Adrenal gland (tissue), 12 donors: Measurements from ENCODE around the gene SLC35D1. TPM values are rescaled to one million over a fixed set of nuclear protein-coding genes. Genes with fewer than 3 reads are reported as not detected.

ENCODE experiments used
- DNase-seq, 7 donors: peaks; one replicate each; pipeline ENCODE4 v3.0.0-alpha.2; 2019 to 2020
- H3K27ac ChIP-seq, 5 donors: fragments of 200-600 bp; sonication (generic) in 4 of 5; 1 replicate in 3 of 5; 2 replicates in 2 of 5; pipeline versions ENCODE4 v1.5.1 to v1.8.0; 2016 to 2020; ENCODE audit warnings: mild to moderate bottlenecking in 1 of 5
- H3K27me3 ChIP-seq: fragments of 200-600 bp; 2 replicates; pipeline ENCODE4 v1.8.0; 2021
- H3K36me3 ChIP-seq, 2 donors: fragments of 200-600 bp; replicated peaks in 1 of 2; 1 replicate in 1 of 2; 2 replicates in 1 of 2; pipeline versions ENCODE4 v1.5.1 to v1.8.0; 2018 to 2022
- H3K4me1 ChIP-seq, 2 donors: fragments of 200-600 bp; replicated peaks in 1 of 2; 1 replicate in 1 of 2; 2 replicates in 1 of 2; pipeline versions ENCODE4 v1.5.1 to v1.8.0; 2018 to 2021
- H3K4me3 ChIP-seq, 4 donors: fragments of 200-600 bp; sonication (generic) in 3 of 4; one replicate each; pipeline ENCODE4 v1.5.1; 2016 to 2018
- H3K9me3 ChIP-seq, 3 donors: fragments of 200-600 bp; sonication (generic) in 1 of 3; replicated peaks in 1 of 3; 1 replicate in 2 of 3; 2 replicates in 1 of 3; pipeline versions ENCODE4 v1.5.1 to v1.8.0; 2016 to 2021
- POLR2A ChIP-seq, 2 donors: fragments of 450-650 bp; IDR thresholded peaks; one replicate each; pipeline ENCODE4 v1.6.1; 2017; ENCODE audit warnings: antibody characterized with exemption in 2 of 2, mild to moderate bottlenecking in 2 of 2, moderate library complexity in 1 of 2
- WGBS, 4 donors: extraction: QIAGEN DNeasy Blood & Tissue Kit in 2 of 4; methylation state at CpG; one replicate each; pipeline versions ENCODE4 v1.1.5 to v1.1.7; 2013 to 2017; 5-methylcytosine and 5-hydroxymethylcytosine counted together
- intact Hi-C, 2 donors: fragments of 100-400 bp; cut with DNase I; formaldehyde crosslinking; loops; one replicate each; pipeline versions ENCODE4 v1.14.1 to v1.15.0; 2022 to 2023
- polyA plus RNA-seq, 3 donors: library from polyadenylated mRNA; stranded (reverse); fragments of 200-250 nt in 2 of 3; fragments of 350-450 nt in 1 of 3; fragmentation: Illumina TruSeq in 1 of 3; extraction: RNeasy Lipid Tissue Mini Kit (QIAGEN cat#74804) in 1 of 3; gene quantifications; one replicate each; pipeline ENCODE4 v1.2.3, GENCODE V29; 2013 to 2014
- total RNA-seq, 9 donors: library from RNA; depleted of rRNA in 4 of 9; stranded (reverse); fragments of >200 nt in 4 of 9; fragments of 120-200 nt in 1 of 9; fragmentation: NEBNext Ultra II Directional in 1 of 9; extraction: Animal tissue kit (Norgen Biotek cat#: 25700) in 1 of 9; gene quantifications; one replicate each; pipeline versions ENCODE4 v1.1.0 to v1.2.4, GENCODE V29; 2013 to 2023
- TF ChIP-seq, protein P1 (sequence below), 6 experiments: fragments of 450-650 bp in 4 of 6; fragments of 200-600 bp in 2 of 6; sonication (generic) in 1 of 6; IDR thresholded peaks; 1 replicate in 5 of 6; 2 replicates in 1 of 6; pipeline versions ENCODE4 v1.5.1 to v1.8.0; 2016 to 2021; ENCODE audit warnings: antibody characterized with exemption in 6 of 6, mild to moderate bottlenecking in 2 of 6, moderate library complexity in 1 of 6
- donor health status: healthy with polysubstance abuse.
- donor health status: Bipolar disorder and iron deficiency.
- donor health status: DM: yes; HTN: yes; CAD: no.
- donor health status: DM: no; HTN: no; CAD: no.
- donor health status: DM: no; HTN: no; CAD: no.
- donor health status: DM: yes; HTN: yes; CAD: no.

Gene SLC35D1
- total and polyA plus RNA-seq, 12 donors, result 1.9 to 34.7 (median 13.7) TPM

DNA sequence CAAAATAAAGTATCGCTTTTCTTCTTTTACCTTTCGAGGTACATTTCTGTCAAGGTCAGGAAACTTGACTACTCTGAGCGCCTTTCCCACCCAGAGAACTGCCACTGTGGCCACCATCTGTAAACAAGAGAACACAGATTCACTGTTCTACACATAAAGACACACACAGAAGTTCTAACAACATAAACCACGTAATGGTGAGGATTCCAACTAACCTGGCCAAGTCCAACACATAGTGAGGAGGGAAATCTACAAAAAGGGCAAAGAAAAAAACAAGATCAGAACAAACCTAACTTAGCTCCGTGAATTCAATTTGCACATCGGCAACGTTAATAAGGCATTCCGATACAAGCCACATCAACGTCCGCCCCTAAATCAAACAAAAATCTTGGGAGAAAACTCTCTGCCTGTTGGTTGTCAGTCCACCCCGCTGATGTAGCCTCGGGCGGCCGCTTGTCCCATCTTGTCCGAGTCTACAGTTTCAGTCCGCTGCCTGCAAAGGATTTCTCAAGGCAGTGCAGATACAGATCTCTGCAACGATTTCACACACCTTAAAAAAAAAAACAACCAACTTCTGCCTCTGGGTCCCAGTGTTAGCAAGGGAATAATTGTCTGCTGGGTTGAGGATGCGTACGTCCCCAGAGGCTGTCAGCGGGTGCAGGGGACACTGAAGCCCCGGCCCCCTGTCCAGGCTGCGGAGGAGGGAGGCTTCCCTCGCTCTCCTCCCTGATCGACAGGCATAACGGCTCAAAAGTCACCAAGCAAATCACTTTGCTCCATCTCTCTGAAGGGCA lies 1.0 kb downstream of the SLC35D1 start:
- Histone ChIP-seq H3K4me3 (peak overlapping the region; percentile 6 to 82 (median 72)), H3K27ac (peak overlapping the region; percentile 69 to 95 (median 94)), H3K4me1 (peaks cover 5 to 7% of the 10 kb centered on the region in 2 donors), H3K27me3 (no peaks in the 10 kb centered on the region), H3K9me3 (no peaks in the 10 kb centered on the region), H3K36me3 (peaks cover 0 to 22% of the 10 kb centered on the region in 2 donors)
- WGBS, 4 donors, result 3 to 4% (median 3%) methylated on average over 15 to 25 of the region's 25 CpGs
- intact Hi-C loops, result loop anchor here in 1 of 2 donors (10.0 kb wide), 1 partner anchor 92 kb away; no protein-coding TSS in a partner anchor
- TF ChIP-seq POLR2A (IDR thresholded peaks at IDR 0.05), result no peak
- TF ChIP-seq, protein P1, sequence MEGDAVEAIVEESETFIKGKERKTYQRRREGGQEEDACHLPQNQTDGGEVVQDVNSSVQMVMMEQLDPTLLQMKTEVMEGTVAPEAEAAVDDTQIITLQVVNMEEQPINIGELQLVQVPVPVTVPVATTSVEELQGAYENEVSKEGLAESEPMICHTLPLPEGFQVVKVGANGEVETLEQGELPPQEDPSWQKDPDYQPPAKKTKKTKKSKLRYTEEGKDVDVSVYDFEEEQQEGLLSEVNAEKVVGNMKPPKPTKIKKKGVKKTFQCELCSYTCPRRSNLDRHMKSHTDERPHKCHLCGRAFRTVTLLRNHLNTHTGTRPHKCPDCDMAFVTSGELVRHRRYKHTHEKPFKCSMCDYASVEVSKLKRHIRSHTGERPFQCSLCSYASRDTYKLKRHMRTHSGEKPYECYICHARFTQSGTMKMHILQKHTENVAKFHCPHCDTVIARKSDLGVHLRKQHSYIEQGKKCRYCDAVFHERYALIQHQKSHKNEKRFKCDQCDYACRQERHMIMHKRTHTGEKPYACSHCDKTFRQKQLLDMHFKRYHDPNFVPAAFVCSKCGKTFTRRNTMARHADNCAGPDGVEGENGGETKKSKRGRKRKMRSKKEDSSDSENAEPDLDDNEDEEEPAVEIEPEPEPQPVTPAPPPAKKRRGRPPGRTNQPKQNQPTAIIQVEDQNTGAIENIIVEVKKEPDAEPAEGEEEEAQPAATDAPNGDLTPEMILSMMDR (IDR thresholded peaks at IDR 0.05), result no peak
- DNase-seq, result peak; percentile 42 to 70 (median 57)

DNA sequence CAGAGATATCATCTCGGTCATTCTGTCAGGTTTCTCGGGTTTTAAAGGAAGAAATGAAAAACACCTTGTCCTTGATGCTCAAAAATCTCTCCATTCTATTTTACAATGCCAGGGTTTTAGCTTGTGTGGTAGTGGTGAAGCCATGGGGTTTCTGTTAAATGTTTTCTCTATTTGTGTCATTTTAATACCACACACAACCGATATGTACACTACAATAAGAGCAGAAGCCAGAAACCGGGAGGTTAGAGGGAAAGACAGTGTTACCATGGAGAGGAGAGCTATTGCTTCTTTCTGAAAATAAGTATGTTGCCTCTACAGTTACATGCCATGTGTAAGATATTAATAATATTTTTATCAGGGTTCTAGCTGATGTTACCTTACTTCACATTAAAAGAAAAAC lies 2.8 kb downstream of the SLC35D1 start:
- Histone ChIP-seq H3K4me1 (peaks cover 5 to 7% of the 10 kb centered on the region in 2 donors), H3K27me3 (no peaks in the 10 kb centered on the region), H3K4me3 (no peak overlapping the region), H3K27ac (no peak overlapping the region), H3K36me3 (peaks cover 0 to 31% of the 10 kb centered on the region in 2 donors), H3K9me3 (no peaks in the 10 kb centered on the region)
- TF ChIP-seq, protein P1 (IDR thresholded peaks at IDR 0.05), result no peak
- intact Hi-C loops, result loop anchor here in 1 of 2 donors (10.0 kb wide), 1 partner anchor 94 kb away; no protein-coding TSS in a partner anchor
- DNase-seq, result no peak
- WGBS, 4 donors, result 59 to 73% (median 69%) methylated on average over 4 of the region's 4 CpGs

DNA sequence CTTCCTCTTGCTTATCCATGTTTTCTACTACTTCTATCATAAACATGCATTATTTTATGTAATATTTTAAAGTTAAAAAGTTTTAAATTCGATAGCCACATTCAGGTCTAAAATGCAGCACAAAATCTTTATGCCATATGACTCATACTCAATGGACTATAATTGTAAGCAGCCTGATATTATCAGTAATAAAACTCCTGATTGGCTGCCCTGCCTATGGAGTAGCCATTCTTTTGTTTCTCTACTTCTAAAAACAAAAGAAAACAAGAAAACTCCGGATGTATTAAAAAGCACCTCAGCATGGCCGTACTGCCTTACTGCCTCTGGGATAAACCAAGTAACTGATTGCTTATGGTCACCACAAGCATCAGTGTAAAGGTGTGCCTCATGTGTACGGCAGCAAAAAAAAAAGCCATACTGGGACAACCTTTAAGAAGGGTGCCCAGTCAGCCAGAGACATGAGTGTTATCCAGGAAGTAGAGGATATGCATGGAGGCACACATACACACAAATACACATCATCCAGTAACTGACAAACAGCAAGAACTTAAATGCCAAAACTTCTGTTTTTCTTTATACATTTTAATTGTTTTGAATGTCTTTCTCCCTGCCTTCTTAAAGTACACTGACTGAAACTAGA lies 9.2 kb downstream of the SLC35D1 start:
- H3K27ac ChIP-seq, result no peak overlapping the region
- H3K4me1 ChIP-seq, result no peaks in the 10 kb centered on the region
- no peak for DNase-seq
- no peaks in the 10 kb centered on the region for H3K9me3 ChIP-seq
- H3K36me3 ChIP-seq, result peaks cover 0 to 46% of the 10 kb centered on the region in 2 donors
- H3K4me3 ChIP-seq, result no peak overlapping the region
- 90 to 94% (median 92%) methylated on average over 4 of the region's 4 CpGs for WGBS, 4 donors
- no peaks in the 10 kb centered on the region for H3K27me3 ChIP-seq
- TF ChIP-seq, protein P1 (IDR thresholded peaks at IDR 0.05), result no peak
- intact Hi-C loops, result no loop called here

DNA sequence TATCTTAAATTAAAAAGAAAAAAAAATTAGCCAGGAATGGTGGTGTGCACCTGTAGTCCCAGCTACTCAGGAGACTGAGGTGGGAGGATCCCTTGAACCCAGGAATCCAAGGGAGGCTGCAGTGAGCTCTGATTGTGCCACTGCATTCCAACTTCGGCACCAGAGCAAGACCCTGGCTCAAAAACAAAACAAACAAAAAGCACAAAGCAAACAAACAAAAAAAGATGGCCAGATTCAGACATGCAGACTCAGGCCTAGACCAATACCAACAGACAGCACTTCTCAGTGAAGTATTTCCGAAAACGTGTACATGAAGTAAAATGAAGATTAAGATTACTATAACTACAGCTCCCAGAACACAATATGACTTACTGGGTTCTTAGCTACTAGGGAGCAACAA lies 10.6 kb downstream of the SLC35D1 start:
- TF ChIP-seq, protein P1 (IDR thresholded peaks at IDR 0.05), result no peak
- TF ChIP-seq POLR2A (IDR thresholded peaks at IDR 0.05), result no peak
- Histone ChIP-seq H3K4me1 (no peaks in the 10 kb centered on the region), H3K27ac (no peak overlapping the region), H3K4me3 (no peak overlapping the region), H3K27me3 (no peaks in the 10 kb centered on the region), H3K9me3 (no peaks in the 10 kb centered on the region), H3K36me3 (peaks cover 0 to 36% of the 10 kb centered on the region in 2 donors)
- no peak for DNase-seq
- 82 to 91% (median 84%) methylated on average over 3 of the region's 3 CpGs for WGBS, 4 donors
- intact Hi-C loops, result no loop called here
